ENCODE results near the gene ALG8.

- TF ChIP-seq CTCF (conservative IDR thresholded peaks at IDR 0.05; ENCODE audit: low read depth in 2 of 2) (no peak), EZH2phosphoT487 (IDR thresholded peaks at IDR 0.05; ENCODE audit: unreplicated experiment) (no peak), CREB1 (CRISPR knock-in tag; IDR thresholded peaks at IDR 0.05; ENCODE audit: low read depth) (no peak), EZH2 (IDR thresholded peaks at IDR 0.05; ENCODE audit: low read depth, unreplicated experiment) (no peak), ZNF114 (CRISPR knock-in tag; IDR thresholded peaks at IDR 0.05) (no peak), JUNB (IDR thresholded peaks at IDR 0.05; ENCODE audit: unreplicated experiment) (no peak), POLR2AphosphoS5 (IDR thresholded peaks at IDR 0.05; ENCODE audit: low read depth) (no peak)
- TF ChIP-seq, protein P1, sequence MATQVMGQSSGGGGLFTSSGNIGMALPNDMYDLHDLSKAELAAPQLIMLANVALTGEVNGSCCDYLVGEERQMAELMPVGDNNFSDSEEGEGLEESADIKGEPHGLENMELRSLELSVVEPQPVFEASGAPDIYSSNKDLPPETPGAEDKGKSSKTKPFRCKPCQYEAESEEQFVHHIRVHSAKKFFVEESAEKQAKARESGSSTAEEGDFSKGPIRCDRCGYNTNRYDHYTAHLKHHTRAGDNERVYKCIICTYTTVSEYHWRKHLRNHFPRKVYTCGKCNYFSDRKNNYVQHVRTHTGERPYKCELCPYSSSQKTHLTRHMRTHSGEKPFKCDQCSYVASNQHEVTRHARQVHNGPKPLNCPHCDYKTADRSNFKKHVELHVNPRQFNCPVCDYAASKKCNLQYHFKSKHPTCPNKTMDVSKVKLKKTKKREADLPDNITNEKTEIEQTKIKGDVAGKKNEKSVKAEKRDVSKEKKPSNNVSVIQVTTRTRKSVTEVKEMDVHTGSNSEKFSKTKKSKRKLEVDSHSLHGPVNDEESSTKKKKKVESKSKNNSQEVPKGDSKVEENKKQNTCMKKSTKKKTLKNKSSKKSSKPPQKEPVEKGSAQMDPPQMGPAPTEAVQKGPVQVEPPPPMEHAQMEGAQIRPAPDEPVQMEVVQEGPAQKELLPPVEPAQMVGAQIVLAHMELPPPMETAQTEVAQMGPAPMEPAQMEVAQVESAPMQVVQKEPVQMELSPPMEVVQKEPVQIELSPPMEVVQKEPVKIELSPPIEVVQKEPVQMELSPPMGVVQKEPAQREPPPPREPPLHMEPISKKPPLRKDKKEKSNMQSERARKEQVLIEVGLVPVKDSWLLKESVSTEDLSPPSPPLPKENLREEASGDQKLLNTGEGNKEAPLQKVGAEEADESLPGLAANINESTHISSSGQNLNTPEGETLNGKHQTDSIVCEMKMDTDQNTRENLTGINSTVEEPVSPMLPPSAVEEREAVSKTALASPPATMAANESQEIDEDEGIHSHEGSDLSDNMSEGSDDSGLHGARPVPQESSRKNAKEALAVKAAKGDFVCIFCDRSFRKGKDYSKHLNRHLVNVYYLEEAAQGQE (IDR thresholded peaks at IDR 0.05; ENCODE audit: unreplicated experiment) = no peak
- TF ChIP-seq, protein P2, sequence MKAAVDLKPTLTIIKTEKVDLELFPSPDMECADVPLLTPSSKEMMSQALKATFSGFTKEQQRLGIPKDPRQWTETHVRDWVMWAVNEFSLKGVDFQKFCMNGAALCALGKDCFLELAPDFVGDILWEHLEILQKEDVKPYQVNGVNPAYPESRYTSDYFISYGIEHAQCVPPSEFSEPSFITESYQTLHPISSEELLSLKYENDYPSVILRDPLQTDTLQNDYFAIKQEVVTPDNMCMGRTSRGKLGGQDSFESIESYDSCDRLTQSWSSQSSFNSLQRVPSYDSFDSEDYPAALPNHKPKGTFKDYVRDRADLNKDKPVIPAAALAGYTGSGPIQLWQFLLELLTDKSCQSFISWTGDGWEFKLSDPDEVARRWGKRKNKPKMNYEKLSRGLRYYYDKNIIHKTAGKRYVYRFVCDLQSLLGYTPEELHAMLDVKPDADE (IDR thresholded peaks at IDR 0.05) = no peak
Measured at GRCh38 chr11:78179459-78180071, 40.1 kb upstream of the ALG8 start.

Data from GM23338 (cell line).